ENCODE results near the gene GPC6.
"Not testable (repeated sequence)": the region's sequence is repeated elsewhere in the genome, so short reads cannot be mapped to it uniquely, and the experiment has no call there.

The GPC6 gene

GRCh38 chr13:93309886-93310523 is 83.4 kb downstream of the GPC6 start:
- no peak for TF ChIP-seq CTCF (IDR thresholded peaks at IDR 0.05; ENCODE audit: borderline replicate concordance, insufficient read depth, low read depth, low read length)
- H3K4me3 ChIP-seq (ENCODE audit: low read depth, low read length): no peak overlapping the region

- no peak overlapping the region for H3K4me3 ChIP-seq (ENCODE audit: low read depth, low read length)
- TF ChIP-seq CTCF (IDR thresholded peaks at IDR 0.05; ENCODE audit: borderline replicate concordance, insufficient read depth, low read depth, low read length): no peak
These were observed 90.2 kb downstream of the GPC6 start for GRCh38 chr13:93316841-93317240.

- no peak overlapping the region for H3K4me3 ChIP-seq (ENCODE audit: low read depth, low read length)
- TF ChIP-seq CTCF (IDR thresholded peaks at IDR 0.05; ENCODE audit: borderline replicate concordance, insufficient read depth, low read depth, low read length): no peak
These were observed 92.1 kb downstream of the GPC6 start for GRCh38 chr13:93318534-93319254.

- TF ChIP-seq CTCF (IDR thresholded peaks at IDR 0.05; ENCODE audit: borderline replicate concordance, insufficient read depth, low read depth, low read length): no peak
- no peak overlapping the region for H3K4me3 ChIP-seq (ENCODE audit: low read depth, low read length)
These were observed 94.3 kb downstream of the GPC6 start for GRCh38 chr13:93320942-93321341.

GRCh38 chr13:93323880-93324279 is 97.3 kb downstream of the GPC6 start:
- not testable (repeated sequence) for H3K4me3 ChIP-seq (ENCODE audit: low read depth, low read length)

GRCh38 chr13:93325303-93326233 is 99.0 kb downstream of the GPC6 start:
- H3K4me3 ChIP-seq (ENCODE audit: low read depth, low read length): no peak overlapping the region
- no peak for TF ChIP-seq CTCF (IDR thresholded peaks at IDR 0.05; ENCODE audit: borderline replicate concordance, insufficient read depth, low read depth, low read length)

GRCh38 chr13:93326234-93326811 is 99.7 kb downstream of the GPC6 start:
- H3K4me3 ChIP-seq (ENCODE audit: low read depth, low read length): no peak overlapping the region

More at GRCh38 chr13:93326234-93326811, 99.7 kb downstream of the GPC6 start:
- TF ChIP-seq CTCF (IDR thresholded peaks at IDR 0.05; ENCODE audit: borderline replicate concordance, insufficient read depth, low read depth, low read length): no peak

All from GM12875 (cell line).